HG02678 (cell line): ENCODE data around the gene BRI3BP.
"Not testable (repeated sequence)": the region's sequence is repeated elsewhere in the genome, so short reads cannot be mapped to it uniquely, and the experiment has no call there.

Experiments
- ATAC-seq: cut with Tn5 transposase; IDR thresholded peaks from one replicate; pipeline ENCODE4 v1.9.1; 2021; ENCODE audit warnings: mild to moderate bottlenecking, moderate library complexity; ENCODE audit not compliant: unreplicated experiment

The BRI3BP gene

DNA sequence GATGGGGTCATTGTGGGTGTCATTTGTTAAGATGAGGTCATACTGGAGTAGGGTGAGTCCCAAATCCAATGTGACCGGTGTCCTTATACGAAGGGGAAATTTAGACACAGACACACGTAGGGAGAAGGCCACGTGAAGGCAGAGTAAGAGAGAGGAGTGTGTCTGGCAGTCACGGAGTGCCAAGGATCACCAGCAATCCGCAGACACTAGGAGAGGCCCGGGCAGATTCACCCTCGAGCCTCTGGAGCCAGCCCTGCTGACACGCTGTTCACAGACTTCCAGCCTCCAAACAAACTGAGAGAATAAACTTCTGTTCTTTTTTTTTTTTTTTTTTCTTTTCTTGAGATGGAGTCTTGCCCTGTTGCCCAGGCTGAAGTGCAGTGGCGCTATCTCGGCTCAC is 24.9 kb downstream of the BRI3BP start:
- ATAC-seq = no peak

DNA sequence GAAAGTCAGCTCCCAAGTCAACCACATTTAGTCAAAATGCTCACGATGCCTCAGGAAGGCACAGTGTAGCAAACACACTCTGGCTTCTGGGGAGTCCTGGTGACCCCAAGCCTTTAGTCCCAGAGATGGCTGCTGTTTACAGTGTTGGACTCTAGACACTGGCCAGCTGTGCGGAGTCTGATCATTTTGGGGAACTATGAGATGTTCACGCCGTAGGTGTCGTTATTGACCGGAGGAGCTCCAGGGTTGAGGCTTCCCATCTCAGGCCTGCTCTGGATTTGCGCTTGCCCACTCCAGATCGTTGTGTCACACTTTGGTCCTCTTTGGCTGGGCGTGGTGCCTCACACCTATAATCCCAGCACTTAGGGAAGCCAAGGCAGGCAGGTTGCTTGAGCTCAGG is 27.7 kb downstream of the BRI3BP start:
- ATAC-seq = no peak

DNA sequence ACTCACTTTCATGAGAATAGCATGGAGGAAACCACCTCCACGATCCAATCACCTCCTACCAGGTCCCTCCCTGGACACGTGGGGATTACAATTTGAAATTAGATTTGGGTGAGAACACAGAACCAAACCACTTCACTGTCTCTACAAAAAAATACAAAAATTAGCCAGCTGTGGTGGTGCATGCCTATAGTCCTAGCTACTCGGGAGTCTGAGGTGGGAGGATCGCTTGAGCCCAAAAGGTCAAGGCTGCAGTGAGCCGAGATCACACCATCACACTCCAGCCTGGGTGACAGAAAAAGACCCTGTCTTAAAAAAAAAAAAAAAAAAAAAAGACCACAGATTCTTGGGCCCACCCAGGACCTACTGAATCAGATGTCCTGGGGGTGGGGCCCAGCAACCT is 28.3 kb downstream of the BRI3BP start:
- ATAC-seq = no peak

DNA sequence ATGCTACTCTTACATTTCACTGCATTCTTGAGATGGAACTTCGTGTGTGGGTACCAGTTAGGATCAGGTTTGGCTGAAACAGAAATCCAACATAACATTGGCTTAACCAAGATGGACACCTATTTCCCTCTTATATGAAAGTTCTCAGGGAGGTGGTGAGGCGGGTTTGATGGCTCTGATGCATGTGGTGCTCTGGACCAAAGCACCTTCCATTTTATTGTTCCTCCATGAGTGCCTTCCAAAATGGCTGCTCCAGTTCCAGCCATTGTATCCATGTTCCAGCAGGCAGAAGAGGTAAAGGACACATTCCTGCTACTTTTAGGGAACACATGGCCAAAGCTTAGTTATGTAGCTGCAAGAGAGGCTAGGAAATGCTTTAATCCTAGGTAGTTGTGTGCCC is 29.6 kb downstream of the BRI3BP start:
- ATAC-seq = no peak

DNA sequence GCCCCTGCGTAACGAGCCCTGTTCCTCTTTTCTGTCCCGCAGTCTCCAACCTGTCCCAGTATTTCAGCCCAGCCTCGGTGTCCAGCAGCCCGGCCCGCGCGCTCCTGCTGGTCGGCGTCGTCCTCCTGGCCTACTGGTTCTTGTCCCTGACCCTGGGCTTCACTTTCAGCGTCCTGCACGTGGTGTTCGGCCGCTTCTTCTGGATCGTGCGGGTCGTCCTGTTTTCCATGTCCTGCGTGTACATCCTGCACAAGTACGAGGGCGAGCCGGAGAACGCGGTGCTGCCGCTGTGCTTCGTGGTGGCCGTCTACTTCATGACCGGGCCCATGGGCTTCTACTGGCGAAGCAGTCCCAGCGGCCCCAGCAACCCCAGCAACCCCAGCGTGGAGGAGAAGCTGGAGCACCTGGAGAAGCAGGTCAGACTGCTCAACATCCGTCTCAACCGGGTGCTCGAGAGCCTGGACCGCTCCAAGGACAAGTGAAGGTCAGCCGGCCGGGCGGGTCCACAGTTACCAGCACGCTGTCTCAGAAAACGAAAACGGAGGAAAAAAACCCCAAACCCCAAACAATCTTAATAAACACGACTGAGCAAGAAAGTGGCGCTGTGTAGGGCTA is 31.6 kb downstream of the BRI3BP start:
- ATAC-seq = no peak

DNA sequence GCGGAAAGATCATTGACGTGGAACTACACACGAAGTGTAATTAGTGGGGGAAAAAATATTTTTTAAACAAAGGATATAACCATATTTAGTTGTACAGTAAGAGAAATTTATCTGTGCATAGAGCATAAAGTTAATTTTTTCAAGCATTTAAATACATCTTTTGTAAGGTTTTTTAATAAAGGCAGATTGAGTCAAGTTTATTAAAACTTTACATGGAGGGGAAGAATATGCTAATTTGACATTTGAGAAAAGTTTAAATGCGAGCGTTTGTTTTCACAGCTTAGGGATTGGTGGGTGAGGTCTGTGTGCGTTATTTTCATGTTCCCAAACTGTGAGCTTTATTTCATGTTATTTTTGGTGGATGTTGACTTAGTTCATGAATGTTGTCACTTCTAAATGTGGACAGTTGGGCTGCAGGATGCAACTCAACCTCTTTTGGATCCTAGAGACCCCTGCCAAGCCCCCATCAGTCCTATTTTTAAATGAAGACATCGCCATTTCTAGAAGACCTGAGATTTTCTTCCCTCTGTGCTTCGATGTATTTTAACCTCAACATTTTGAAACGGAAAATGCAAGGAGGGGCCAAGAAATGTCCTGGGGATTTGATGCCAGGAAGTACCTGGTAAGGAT is 32.3 kb downstream of the BRI3BP start:
- no peak for ATAC-seq

DNA sequence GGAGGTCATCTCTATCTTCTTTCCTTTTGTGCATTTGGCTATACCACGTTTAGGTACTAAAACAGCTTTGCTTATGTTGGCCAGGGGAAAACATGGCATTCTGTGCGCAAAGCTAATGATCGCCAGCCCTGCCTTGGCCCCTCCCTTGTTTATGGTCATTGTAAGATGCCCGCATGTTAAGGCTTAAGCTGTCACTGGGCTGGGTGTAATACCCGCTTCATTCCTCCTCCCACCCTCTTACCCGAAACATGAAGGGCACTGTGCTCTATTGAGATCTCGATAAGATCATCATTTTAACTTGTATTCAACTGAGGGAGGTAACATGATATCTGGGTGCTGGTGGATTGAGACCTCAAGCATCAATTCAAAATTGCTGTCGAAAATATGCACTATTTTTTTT is 34.7 kb downstream of the BRI3BP start:
- no peak for ATAC-seq

DNA sequence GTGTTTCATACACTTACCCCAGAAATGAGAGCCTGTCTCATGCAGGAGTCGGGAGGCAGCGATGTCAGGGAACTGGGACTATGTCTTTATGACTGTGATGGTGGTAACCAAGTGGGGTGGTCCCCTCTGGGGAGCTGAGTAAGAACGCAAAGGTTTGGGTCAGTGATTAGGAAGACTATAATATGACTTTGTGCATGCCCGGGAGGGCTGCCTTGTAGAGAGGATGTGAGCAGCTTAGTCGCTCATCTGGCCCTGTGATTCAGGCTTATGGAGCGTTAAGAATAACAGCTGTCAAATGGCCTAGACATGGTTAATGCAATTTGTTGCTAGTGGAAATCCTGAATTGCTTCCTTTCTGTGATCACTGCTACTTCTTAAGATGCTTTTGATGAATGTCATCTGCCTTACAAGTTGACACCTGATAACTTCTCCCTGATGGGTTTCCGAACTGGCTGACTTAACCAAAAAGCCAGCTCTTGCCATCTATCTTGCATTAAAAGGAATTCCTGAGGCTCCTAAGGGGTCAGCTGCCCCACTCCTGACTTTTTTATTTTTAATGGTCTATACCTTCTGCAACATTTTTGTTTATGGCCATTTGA is 36.4 kb downstream of the BRI3BP start:
- no peak for ATAC-seq

DNA sequence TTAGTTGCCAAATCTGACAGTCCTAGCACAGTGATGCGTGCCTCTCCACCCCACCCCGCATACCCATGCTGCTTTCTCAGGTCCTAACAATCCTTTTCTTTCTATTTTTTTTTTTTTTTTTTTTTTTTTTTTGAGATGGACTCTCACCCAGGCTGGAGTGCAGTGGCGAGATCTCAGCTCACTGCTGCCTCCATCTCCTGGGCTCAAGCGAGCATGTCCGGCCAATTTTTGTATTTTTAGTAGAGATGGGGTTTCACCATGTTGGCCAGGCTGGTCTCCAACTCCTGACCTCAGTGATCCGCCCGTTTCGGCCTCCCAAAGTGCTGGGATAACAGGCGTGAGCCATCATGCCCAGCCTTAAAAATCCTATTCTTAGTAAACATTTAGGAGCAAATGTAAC is 38.0 kb downstream of the BRI3BP start:
- not testable (repeated sequence) for ATAC-seq

DNA sequence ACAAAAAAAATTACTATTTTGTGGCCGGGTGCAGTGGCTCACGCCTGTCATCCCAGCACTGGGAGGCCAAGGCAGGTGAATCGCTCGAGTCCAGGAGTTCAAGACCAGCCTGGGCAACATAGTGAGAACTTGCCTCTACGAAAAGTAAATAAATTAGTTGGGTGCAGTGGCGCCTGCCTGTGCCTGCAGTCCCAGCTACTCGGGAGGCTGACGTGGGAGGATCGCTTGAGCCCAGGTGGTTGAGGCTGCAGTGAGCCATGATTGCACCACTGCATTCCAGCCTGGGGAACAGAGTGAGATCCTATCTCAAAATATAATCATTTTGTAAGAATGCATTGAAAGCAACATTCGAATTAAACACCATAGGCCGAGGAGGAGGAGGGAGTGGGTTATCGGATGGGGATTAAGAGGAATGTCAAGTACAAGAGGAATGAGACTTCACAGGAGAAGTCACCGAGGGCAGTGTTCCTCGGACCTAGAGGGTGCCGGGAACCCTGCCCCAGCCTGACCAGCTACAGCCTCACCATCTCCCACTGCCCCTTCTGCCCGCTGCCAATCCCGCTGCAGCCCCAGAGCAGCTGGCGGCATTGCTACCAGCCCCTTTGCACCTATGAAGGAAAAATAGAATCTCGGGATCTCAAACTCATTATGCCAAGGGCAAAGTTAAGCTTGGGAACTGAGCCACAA is 39.2 kb downstream of the BRI3BP start:
- no peak for ATAC-seq

DNA sequence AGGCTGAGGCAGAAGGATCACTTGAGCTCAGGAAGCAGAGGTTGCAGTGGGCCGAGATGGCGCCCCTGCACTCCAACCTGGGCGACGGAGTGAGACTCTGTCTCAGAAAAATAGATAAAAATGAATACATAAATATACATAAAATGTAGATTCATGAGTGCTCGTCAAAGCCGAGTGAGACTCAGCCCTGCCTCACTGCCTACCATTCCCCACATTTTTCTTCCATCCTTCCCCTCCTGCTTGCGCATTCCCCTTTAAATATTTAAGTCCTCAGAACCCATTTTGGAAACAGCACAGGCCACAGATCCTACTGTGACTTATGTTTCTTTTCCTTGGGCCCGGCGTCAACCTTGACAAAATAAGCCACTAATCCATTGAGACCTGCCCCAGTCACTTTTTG is 39.8 kb downstream of the BRI3BP start:
- no peak for ATAC-seq

DNA sequence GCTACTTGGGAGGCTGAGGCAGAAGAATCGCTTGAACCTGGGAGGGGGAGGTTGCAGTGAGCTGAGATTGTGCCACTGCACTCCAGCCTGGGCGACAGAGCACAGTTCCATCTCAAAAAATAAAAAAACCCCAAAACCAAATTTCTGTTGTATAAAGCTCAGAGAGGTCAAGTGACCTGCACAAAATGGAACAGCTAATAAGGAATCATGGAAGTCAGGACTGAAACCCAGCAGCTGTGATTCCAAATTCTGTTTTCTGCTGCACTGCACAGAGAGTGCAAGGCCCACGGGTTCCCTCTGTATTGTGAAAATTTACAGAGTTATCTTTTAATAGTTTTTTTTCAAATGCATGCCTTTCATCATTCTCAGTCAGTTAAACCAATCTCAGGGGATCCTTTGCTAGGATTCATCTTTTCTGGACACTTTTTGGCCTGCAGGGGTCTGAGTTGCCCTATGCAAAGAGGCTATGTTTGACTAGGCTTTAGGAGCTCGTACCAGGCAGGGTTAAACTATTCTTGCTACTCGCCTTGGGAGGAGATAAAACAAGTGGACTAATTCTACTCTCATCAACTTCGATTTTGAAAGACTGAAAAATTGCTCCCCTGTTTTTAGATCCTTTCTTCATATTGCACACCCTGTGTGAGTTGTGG is 45.7 kb downstream of the BRI3BP start:
- ATAC-seq = no peak

DNA sequence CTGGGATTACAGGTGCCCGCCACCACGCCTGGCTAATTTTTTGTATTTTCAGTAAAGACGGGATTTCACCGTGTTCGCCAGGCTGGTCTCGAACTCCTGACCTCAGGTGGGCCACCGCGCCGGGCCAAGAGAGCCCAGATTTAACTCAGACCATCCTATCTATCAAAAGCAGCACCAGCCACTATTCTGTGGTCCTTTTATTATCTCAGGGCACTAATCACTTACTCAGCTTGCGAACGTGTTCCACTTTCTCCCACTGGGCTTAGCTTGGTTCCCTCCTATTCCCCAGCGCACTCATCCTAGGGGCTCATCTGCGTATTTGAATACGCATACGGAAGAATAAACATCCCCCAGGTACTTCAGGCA is 55.6 kb downstream of the BRI3BP start:
- no peak for ATAC-seq

DNA sequence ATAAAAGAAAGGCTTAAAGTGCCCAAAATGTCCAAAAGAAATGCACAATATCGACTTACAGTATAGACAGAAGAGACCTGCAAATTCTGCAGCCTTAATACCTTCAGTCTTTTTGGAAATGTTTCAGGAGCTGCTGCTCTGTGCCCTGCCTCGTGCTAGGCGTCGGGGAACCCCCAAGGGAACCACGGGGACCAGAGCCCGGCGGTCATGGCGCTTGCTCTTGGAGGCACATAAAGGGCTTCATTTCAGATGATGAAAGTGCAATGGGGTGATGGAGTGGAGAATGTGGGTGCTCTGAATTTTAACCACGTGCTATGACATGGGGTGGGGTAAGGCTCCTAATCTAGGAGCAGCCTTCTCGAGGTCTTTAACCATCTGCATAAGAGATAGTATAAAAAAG is 57.0 kb downstream of the BRI3BP start:
- no peak for ATAC-seq

DNA sequence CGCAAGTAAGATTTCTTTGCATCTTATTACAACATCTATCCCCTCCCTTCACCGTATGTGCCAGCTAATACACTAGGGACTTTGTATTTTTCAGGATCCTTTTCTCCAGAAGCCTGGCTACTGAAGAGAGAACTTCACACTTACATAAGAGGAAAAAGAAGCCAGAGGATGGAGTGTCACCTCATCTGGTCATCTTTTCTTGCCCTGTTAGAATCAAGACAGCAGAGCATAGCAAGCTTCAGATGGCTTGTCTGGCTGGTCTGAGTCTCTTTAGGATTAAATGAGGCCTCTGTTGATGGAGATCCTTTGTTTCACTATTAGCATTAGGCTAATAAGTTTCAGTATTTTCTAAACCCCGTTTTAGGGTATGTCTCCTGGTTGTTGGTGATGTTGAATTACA is 57.4 kb downstream of the BRI3BP start:
- ATAC-seq = no peak

DNA sequence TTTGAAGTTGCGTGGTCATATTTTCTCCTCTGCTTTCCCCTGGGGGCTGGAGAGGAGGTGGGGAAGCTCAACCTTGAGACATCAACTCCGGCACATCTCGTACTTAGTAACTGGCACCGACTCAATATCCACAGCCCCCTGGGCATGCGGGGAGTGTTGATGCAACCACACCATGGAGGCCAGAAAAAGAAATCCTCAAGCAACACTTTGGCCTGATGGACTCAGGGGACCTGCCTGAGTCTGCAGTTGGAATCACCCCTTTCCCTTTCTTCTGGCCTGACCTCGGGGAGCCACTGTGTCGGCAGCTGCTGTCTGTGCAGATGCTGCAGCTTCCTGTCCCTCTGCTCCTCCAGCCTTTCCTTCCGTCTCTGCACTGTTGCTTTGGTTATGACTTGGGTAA is 60.4 kb downstream of the BRI3BP start:
- no peak for ATAC-seq

DNA sequence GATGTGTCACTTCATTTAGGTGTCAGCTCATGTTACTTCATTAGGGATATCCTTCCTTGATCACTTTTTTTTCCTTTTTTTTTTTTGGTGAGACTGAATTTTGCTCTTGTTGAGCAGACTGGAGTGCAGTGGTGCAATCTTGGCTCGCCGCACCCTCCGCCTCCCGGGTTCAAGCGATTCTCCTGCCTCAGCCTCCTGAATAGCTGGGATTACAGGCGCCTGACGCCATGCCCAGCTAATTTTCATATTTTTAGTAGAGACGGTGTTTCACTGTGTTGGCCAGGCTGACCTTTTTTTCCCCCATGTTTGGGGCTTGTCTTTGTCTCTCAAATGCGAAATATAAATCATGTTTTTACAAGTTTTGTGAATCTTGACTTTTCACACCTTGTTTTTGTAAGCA is 62.1 kb downstream of the BRI3BP start:
- ATAC-seq = no peak

DNA sequence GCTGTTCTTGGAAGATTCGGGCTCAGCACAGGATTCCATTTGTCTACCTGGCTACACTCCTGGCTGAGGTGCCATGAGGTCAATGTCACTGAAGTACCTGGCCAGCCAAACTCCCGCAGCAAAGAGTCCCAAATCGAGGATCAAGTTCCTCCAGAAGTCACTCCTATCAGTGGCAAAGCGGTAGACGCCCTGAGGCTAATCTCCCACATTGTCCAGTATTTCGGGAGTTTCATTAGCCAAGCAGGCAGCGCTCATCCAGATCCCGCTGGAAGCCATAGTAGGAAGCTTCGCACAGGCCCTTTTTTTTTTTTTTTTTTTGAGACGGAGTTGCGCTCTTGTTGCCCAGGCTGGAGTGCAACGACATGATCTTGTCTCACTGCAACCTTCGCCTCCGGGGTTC is 62.9 kb downstream of the BRI3BP start:
- no peak for ATAC-seq

DNA sequence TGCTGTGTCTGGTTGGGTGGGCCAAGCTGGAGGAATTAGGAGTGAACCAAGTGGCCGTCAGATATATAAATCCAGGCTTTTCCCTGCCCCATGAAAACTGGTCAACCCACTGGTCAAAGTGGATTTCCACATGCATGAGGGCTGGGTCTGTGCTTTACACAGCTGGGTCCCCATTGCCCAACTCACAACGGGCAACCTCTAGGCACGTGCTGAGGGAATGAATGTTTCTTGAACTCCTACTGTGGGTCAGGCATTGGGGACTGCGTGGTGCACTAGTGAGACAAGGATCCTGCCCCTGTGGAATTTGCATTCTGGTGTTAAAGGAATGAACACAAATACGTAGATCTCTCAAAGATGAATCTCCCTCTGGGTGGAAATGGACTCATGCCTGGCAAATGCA is 64.3 kb downstream of the BRI3BP start:
- no peak for ATAC-seq

DNA sequence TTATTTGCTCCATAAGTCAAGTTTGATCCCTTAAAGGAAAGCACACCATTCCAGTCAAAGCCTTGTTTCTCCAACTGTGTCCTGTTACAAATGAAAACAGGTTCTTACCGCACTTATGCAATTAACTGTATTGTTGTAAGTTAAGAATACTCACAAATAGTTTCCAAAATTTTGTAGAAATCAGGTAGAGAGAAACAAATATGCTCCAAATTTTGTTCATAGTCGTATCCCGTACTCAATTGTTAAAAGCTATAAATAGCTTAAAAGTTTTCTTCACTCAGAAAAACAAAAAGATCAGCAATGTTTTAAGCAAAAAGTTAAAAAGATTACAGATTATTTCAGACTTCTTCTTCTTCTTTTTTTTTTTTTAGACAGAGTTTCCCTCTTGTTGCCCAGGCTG is 67.8 kb downstream of the BRI3BP start:
- ATAC-seq = no peak

DNA sequence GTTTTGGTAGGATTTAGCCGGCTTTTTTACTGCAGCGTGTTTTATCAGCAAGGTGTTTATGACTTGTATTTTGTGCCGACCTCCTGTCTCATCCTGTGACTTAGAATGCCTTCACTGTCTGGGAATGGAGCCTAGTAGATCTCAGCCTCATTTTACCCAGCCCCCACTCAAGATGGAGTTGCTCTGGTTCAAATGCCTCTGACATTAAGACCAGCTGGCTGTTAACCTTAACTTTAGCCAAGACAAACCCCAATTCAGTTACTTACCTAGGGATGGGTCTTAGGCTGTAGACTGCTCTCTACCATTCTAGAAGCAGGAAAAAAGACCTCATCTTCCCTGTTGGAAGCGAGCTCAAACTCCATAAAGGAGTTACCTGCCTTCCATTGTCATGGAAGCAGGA is 70.1 kb downstream of the BRI3BP start:
- not testable (repeated sequence) for ATAC-seq

DNA sequence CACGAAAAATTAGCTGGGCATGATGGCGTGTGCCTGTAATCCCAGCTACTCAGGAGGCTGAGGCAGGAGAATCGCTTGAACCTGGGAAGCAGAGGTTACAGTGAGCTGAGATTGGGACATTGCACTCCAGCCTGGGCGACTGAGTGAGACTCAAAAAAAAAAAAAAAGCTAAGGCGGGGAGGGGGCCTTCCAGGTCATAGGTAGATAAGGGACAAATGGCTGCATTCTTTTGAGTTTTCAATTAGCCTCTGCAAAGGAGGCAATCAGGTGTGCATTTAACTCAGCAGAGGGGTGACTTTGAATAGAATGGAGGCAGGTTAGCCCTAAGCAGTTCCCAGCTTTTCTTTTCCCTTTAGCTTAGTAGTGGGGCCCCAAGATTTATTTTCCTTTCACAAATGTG is 71.0 kb downstream of the BRI3BP start:
- ATAC-seq = no peak
